ENCODE results near the gene FRAT1.
"Not testable (repeated sequence)": the region's sequence is repeated elsewhere in the genome, so short reads cannot be mapped to it uniquely, and the experiment has no call there.

DNA sequence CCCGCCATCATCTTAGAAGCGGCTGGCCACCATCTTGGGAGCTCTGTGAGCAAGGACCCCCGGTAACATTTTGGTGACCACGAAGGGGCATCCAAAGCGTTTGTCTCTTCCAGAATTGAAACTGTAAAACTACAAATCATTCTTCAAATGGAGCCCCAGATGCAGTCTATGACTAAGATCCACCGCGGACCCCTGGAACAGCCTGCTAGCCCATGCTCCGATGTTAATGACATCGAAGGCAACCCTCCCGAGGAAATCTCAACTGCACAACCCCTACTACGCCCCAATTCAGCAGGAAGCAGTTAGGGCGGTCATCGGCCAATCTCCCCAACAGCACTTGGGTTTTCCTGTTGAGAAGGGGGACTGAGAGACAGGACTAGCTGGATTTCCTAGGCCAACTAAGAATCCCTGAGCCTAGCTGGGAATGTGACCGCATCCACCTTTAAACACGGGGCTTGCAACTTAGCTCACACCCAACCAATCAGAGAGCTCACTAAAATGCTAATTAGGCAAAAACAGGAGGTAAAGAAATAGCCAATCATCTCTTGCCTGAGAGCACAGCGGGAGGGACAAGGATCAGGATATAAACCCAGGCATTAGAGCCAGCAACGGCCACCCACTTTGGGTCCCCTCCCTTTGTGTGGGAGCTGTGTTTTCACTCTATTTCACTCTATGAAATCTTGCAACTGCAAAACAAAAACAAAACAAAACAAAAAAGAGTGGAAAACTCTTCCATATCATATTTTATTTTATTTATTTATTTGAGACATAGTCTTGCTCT is 28.3 kb upstream of the FRAT1 start:
- TF ChIP-seq CTCF (IDR thresholded peaks at IDR 0.05); POLR2A (IDR thresholded peaks at IDR 0.05; ENCODE audit: low read depth): not testable (repeated sequence)
